ENCODE measurements around the gene CEP131.

The CEP131 gene

DNA sequence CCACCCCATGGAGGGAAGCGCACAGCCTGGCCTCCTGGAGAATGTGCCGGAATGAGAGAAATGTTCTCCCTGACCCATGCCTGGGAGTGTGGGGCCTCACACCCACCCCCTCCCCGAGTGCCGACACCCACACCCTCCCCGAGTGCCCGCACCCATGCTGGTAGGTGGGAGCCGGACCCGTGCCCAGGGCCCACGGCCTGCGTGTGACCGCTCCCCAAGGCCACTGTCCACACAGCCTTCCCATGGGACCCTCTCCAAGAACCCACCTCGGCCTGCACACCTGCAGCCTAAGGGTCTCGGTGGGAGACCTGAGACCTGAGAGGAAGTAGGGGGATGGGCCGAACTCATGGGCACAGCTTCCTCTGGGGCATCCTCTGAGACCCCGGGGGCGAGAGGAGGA is 60.8 kb downstream of the CEP131 start:
- no peak overlapping the region for H3K9ac ChIP-seq (ENCODE audit: low read length)
- no peaks in the 10 kb centered on the region for H3F3A ChIP-seq (ENCODE audit: insufficient read depth)
- H3K9me3 ChIP-seq (ENCODE audit: insufficient read depth, low read length): no peaks in the 10 kb centered on the region
- H3K36me3 ChIP-seq (ENCODE audit: low read length): no peaks in the 10 kb centered on the region
- H3K27ac ChIP-seq (ENCODE audit: low read depth, low read length): no peak overlapping the region
- TF ChIP-seq, protein P1, sequence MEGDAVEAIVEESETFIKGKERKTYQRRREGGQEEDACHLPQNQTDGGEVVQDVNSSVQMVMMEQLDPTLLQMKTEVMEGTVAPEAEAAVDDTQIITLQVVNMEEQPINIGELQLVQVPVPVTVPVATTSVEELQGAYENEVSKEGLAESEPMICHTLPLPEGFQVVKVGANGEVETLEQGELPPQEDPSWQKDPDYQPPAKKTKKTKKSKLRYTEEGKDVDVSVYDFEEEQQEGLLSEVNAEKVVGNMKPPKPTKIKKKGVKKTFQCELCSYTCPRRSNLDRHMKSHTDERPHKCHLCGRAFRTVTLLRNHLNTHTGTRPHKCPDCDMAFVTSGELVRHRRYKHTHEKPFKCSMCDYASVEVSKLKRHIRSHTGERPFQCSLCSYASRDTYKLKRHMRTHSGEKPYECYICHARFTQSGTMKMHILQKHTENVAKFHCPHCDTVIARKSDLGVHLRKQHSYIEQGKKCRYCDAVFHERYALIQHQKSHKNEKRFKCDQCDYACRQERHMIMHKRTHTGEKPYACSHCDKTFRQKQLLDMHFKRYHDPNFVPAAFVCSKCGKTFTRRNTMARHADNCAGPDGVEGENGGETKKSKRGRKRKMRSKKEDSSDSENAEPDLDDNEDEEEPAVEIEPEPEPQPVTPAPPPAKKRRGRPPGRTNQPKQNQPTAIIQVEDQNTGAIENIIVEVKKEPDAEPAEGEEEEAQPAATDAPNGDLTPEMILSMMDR (IDR thresholded peaks at IDR 0.05; ENCODE audit: insufficient read depth, low read length, poor library complexity, severe bottlenecking): no peak
- TF ChIP-seq EZH2phosphoT487 (conservative IDR thresholded peaks at IDR 0.05; ENCODE audit: low read length): no peak
- H4K20me1 ChIP-seq (ENCODE audit: low read depth, low read length): no peaks in the 10 kb centered on the region
- H2AFZ ChIP-seq (ENCODE audit: low read depth, low read length, severe bottlenecking): no peak overlapping the region
- H3K79me2 ChIP-seq (ENCODE audit: insufficient read depth, low read length): no peaks in the 10 kb centered on the region
- H3K4me2 ChIP-seq (ENCODE audit: low read depth, low read length, poor library complexity, severe bottlenecking): no peak overlapping the region
- no peak overlapping the region for H3K4me3 ChIP-seq (ENCODE audit: insufficient read depth, low read length, poor library complexity, severe bottlenecking)
- no peaks in the 10 kb centered on the region for H3K27me3 ChIP-seq (ENCODE audit: low read length)
- no peaks in the 10 kb centered on the region for H3K9me2 ChIP-seq (replicated peaks; ENCODE audit: insufficient read depth, low read length)

DNA sequence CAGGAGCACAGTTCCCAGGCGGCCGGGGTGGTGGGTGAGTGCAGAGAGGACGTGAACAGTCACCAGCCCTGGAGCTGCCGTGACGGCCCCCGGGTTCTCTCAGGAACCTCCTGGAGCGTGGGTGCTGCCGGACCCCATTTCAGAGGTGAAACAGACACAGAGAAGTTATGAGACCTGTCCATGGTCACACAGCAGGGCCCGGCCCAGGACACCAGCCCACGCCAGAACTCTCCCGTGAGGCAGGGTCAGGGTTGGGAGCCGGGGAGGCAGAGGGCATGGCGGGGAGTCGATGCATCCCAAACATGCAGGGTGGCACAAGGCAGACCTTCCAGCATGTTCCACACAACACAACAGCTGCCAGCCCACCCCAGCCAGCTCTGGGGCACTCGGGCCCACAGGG is 61.2 kb downstream of the CEP131 start:
- H3K9me2 ChIP-seq (replicated peaks; ENCODE audit: insufficient read depth, low read length): no peaks in the 10 kb centered on the region
- H3K4me2 ChIP-seq (ENCODE audit: low read depth, low read length, poor library complexity, severe bottlenecking): no peak overlapping the region
- no peak overlapping the region for H3K9ac ChIP-seq (ENCODE audit: low read length)
- no peaks in the 10 kb centered on the region for H3F3A ChIP-seq (ENCODE audit: insufficient read depth)
- no peak overlapping the region for H2AFZ ChIP-seq (ENCODE audit: low read depth, low read length, severe bottlenecking)
- no peaks in the 10 kb centered on the region for H3K79me2 ChIP-seq (ENCODE audit: insufficient read depth, low read length)
- no peak overlapping the region for H3K27ac ChIP-seq (ENCODE audit: low read depth, low read length)
- no peaks in the 10 kb centered on the region for H3K27me3 ChIP-seq (ENCODE audit: low read length)
- H3K9me3 ChIP-seq (ENCODE audit: insufficient read depth, low read length): no peaks in the 10 kb centered on the region
- H4K20me1 ChIP-seq (ENCODE audit: low read depth, low read length): no peaks in the 10 kb centered on the region
- TF ChIP-seq EZH2phosphoT487 (conservative IDR thresholded peaks at IDR 0.05; ENCODE audit: low read length): no peak
- TF ChIP-seq, protein P1 (IDR thresholded peaks at IDR 0.05; ENCODE audit: insufficient read depth, low read length, poor library complexity, severe bottlenecking): no peak
- no peaks in the 10 kb centered on the region for H3K36me3 ChIP-seq (ENCODE audit: low read length)
- no peak overlapping the region for H3K4me3 ChIP-seq (ENCODE audit: insufficient read depth, low read length, poor library complexity, severe bottlenecking)

DNA sequence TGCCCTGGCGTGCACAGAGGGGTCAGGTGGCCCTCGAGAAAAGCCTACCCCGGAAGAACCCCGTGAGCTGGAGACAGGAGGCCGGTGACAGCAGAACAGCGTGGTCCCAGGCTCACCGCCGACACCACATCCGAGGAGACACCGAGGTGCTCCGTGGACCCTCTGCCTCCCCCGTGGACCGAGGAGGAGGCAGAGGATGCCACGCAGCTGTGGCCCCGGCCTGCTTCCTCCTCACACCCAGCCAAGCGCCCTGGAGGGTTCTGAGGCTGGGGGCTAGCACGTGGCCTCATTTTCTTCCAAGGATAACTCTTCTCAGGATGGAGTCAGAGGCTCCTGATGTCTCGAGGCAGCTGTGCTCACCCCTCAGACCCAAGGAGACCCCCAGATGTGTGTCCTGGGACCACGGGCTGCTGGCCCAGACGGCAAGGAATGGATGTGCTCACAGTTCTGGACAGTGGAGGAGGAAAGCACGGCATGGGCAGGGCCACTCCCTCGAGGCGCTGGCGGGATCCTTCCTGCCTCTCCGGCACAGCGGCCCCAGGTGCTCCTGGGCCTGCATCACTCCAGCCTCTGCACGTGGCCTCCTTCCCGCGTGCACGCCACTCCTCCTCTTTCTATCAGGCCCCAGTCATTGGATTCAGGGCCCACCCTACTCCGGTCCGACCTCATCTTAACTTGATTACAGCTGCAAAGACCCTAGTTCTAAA is 61.9 kb downstream of the CEP131 start:
- Histone ChIP-seq H3K4me2 (ENCODE audit: low read depth, low read length, poor library complexity, severe bottlenecking) (no peak overlapping the region), H3K9ac (ENCODE audit: low read length) (no peak overlapping the region), H3K36me3 (ENCODE audit: low read length) (no peaks in the 10 kb centered on the region), H3K9me2 (replicated peaks; ENCODE audit: insufficient read depth, low read length) (no peaks in the 10 kb centered on the region), H3K79me2 (ENCODE audit: insufficient read depth, low read length) (no peaks in the 10 kb centered on the region), H3K9me3 (ENCODE audit: insufficient read depth, low read length) (no peaks in the 10 kb centered on the region), H4K20me1 (ENCODE audit: low read depth, low read length) (no peaks in the 10 kb centered on the region), H3K4me3 (ENCODE audit: insufficient read depth, low read length, poor library complexity, severe bottlenecking) (no peak overlapping the region), H2AFZ (ENCODE audit: low read depth, low read length, severe bottlenecking) (no peak overlapping the region), H3F3A (ENCODE audit: insufficient read depth) (no peaks in the 10 kb centered on the region), H3K27ac (ENCODE audit: low read depth, low read length) (no peak overlapping the region), H3K27me3 (ENCODE audit: low read length) (no peaks in the 10 kb centered on the region)
- TF ChIP-seq, protein P1 (IDR thresholded peaks at IDR 0.05; ENCODE audit: insufficient read depth, low read length, poor library complexity, severe bottlenecking): no peak
- TF ChIP-seq EZH2phosphoT487 (conservative IDR thresholded peaks at IDR 0.05; ENCODE audit: low read length): no peak

Measured in SU-DHL-6 (cell line).